Measurements from ENCODE around the gene SLCO2A1.

- TF ChIP-seq CTCF (IDR thresholded peaks at IDR 0.05) (peak in 2 of 6 experiments; percentile 8 to 35), POLR2A (IDR thresholded peaks at IDR 0.05) (no peak)
Measured at GRCh38 chr3:133964547-133964946, 65.2 kb downstream of the SLCO2A1 start.
